Stimulated activated CD8-positive, alpha-beta memory T cell treated with anti-CD3 and anti-CD28 coated beads, Interleukin-2, amount 100 ng/mL, for 1 hour (primary cell): ENCODE data around the gene GRAMD2A.
"Not testable (repeated sequence)": the region's sequence is repeated elsewhere in the genome, so short reads cannot be mapped to it uniquely, and the experiment has no call there.

ENCODE experiments used
- DNase-seq, 2 donors: peaks; one replicate each; pipeline ENCODE4 v3.0.0-alpha.2; 2020; ENCODE audit warnings: low read depth in 2 of 2

The GRAMD2A gene

GRCh38 chr15:72184165-72184811, 13.3 kb downstream of the GRAMD2A start:
- DNase-seq: no peak

GRCh38 chr15:72183781-72184164, 13.8 kb downstream of the GRAMD2A start:
- DNase-seq: no peak

GRCh38 chr15:72182673-72183072, 14.9 kb downstream of the GRAMD2A start:
- DNase-seq: no peak

GRCh38 chr15:72182244-72182643, 15.3 kb downstream of the GRAMD2A start:
- DNase-seq: no peak

GRCh38 chr15:72180761-72181324, 16.7 kb downstream of the GRAMD2A start:
- DNase-seq: no peak

- DNase-seq: no peak
Measured at GRCh38 chr15:72179950-72180581, 17.5 kb downstream of the GRAMD2A start.

GRCh38 chr15:72178976-72179585, 18.5 kb downstream of the GRAMD2A start:
- no peak for DNase-seq

GRCh38 chr15:72176743-72177142, 20.8 kb downstream of the GRAMD2A start:
- no peak for DNase-seq

- DNase-seq: no peak
Measured at GRCh38 chr15:72176159-72176558, 21.4 kb downstream of the GRAMD2A start.

GRCh38 chr15:72175186-72176044, 22.2 kb downstream of the GRAMD2A start:
- no peak for DNase-seq

GRCh38 chr15:72174551-72175165, 22.9 kb downstream of the GRAMD2A start:
- no peak for DNase-seq

GRCh38 chr15:72173864-72174550, 23.6 kb downstream of the GRAMD2A start:
- DNase-seq: no peak

GRCh38 chr15:72173401-72173800, 24.2 kb downstream of the GRAMD2A start:
- DNase-seq: no peak

GRCh38 chr15:72172796-72173195, 24.8 kb downstream of the GRAMD2A start:
- DNase-seq: no peak

GRCh38 chr15:72171978-72172377, 25.6 kb downstream of the GRAMD2A start:
- DNase-seq: not testable (repeated sequence)

GRCh38 chr15:72170691-72171090, 26.9 kb downstream of the GRAMD2A start:
- no peak for DNase-seq

GRCh38 chr15:72169921-72170611, 27.5 kb downstream of the GRAMD2A start:
- no peak for DNase-seq

- no peak for DNase-seq
Measured at GRCh38 chr15:72169236-72169920, 28.2 kb downstream of the GRAMD2A start.

GRCh38 chr15:72168808-72169190, 28.8 kb downstream of the GRAMD2A start:
- DNase-seq: no peak
